ENCODE results near the gene PTPRT.

GRCh38 chr20:42360621-42361020 lies 829.1 kb downstream of the PTPRT start:
- no peak for TF ChIP-seq ZBTB7A (IDR thresholded peaks at IDR 0.05; ENCODE audit: low read depth)
- TF ChIP-seq MAX (IDR thresholded peaks at IDR 0.05): no peak

All from Ishikawa (cell line).